Embryonic facial prominence (tissue), 1 donor: ENCODE results near the gene PRKAG2.
A peak's percentile ranks its signal among the peaks of the same experiment; 100 is the strongest.

Experiments
- DNase-seq: peaks from one replicate; pipeline ENCODE4 v3.0.0-alpha.2; 2016; ENCODE audit errors: extremely low spot score

The PRKAG2 gene

DNA sequence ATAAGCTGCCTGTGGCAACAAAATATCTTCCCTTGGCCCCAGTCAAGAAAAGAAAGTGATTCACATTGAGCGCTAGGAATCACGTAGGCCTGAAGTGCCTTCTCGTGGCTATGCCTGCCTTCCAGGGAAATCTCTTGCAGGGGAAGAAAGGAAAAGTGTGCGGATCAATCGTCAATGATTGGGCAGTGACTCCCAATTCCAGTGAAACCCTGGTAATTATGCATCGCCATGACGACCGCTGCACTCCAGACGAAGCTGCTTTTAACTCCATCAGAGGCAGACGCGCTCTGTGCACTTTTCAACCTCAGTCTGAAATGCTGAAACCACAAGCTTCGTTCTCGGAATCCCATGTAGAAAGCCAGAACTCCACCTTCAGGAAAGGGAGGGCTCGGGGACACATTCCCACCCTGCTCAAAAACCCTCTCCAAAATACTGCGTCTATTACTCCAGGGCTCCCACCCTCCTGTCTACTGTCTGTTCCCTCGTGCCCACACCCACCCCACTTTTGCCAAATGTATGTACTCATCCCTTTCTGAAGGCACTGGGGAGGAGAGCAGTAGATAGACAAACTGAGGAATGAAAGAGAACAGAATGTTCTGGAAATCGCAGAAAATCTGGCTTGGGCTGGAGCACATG is 24.2 kb upstream of the PRKAG2 start:
- peak; percentile 66 for DNase-seq

DNA sequence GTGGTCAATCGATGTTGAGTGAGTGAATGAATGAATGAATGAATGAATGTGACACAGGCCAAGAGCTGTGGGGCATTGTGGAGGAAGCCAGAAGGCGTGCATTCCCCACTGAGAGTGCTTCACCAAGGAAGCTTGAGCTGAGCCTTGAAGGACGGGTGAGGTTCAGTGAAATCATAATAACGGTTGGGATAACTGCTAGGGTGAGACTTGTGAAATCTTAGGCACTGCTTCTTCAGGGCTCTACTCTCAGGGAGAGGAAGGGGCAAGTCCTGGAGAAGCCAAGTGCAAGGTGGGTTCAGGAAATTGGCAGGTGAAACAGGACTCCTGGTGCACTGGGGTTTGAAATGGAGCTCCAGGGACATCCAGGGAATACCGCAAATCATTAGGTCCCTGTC is 23.7 kb upstream of the PRKAG2 start:
- DNase-seq: no peak

DNA sequence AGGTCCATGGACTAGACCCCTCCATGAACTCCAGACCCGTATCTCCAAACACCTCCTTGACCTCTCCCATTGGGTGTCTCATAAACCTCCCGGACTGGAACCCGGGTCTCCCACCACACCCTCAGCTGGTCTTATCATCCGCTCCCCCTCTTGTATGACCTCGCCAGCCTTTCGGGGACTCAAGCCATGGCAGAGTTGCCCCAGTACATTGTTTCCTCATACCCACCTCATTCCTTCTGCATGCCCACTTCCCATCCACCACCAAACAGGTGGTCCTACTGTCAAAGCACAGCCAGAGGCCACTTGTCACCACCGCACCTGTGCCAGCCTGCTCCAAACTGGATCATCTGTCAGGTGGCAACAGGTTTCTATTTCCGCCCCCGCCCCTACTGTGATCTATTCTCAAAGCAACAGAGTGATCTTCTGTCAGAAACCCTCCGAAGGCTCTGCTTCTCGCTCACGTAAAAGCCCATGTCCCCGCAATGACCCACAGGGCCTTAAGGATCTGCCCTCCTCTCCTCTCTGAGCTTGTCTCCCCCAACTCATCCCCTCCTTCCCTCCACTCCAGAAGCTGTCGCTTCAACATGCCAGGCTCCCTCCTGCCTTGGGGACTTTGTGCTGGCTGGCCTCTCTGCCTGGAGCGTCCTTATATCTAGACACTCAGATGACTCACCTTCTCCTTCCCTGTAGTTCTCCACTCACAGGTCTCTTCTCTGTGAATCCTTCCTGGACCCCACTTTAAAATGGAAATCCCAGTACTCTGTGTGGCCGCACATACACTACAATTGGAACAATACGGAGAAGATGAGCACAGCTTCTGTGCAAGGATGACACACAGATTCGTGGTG is 22.8 kb upstream of the PRKAG2 start:
- no peak for DNase-seq

DNA sequence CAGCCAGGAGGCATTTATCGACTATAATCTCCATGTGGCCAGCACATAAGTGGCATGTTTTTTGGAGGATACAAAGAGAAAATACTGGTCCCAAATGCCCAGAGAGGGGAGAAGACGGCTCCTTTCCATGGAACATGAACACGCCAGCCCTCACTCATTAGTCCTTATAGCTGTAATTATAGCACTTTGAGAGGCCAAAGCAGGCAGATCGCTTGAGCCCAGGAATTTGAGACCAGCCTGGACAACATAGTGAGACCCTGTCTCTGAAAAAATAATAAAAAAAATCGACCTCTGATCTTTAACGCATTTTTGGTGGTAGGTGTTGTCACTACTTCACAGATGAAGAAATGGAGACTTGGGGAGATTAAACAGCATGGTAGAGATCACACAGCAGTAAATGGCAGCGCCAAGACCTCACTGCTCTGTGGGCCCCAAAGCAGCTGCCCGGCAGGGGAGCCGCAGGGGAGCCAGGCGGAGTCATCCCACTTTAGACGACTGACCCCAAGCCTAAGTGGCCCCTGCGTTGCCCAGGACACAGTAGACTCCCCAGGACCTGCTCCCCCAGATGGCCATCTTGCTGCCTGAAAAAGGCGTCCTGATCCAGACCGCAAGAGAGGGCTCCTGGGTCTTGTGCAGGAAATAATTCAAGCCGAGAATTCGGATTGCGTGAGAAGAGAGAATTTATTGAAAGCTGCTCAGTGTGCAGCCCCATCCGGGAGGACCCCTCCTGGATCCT is 21.2 kb upstream of the PRKAG2 start:
- no peak for DNase-seq

DNA sequence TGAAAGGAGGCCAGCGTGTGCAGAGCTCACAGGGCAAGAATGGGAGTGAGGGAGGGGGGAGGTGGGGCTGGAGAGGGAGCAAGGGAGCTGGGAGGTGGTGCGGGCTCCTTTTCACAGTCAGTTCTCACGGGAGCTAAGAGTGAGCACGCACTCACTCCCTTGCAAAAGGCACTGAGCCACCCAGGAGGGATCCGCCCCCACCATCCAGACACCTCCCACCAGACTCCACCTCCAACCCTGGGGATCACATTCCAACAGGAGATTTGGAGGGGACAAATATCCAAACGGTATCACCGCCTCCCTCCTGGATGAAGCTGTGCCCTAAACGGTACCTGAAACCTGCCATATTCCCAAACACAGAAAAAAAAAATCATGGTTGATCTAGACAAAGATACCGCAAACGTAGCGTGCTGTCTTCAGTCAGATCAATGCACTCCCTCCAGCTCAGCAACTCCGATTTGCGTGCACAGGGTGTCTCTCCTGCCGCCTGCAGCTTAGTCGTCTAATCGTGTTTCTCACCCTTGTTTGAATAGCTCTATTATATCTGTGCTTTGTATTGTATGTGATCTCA is 20.3 kb upstream of the PRKAG2 start:
- DNase-seq: no peak

DNA sequence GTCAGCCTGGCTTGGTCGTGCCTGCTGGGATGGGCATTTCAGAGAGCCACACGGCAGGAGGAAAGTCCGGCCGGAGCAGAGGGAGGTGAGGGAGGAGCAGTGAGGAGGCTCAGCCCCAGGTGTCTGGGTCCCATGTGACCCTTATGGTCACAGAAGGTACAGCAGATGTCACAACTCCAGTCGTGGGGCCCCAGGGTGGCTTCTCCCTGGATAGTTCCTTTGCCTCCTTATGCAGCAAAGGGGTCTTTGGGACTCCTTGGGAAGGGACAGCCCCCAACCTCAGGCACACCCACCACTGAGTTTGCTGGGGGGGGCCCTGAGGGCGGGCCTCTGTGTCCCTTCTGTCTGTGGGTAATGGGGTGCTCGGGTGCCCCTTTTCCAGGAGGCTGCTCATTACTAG is 19.6 kb upstream of the PRKAG2 start:
- DNase-seq: no peak

DNA sequence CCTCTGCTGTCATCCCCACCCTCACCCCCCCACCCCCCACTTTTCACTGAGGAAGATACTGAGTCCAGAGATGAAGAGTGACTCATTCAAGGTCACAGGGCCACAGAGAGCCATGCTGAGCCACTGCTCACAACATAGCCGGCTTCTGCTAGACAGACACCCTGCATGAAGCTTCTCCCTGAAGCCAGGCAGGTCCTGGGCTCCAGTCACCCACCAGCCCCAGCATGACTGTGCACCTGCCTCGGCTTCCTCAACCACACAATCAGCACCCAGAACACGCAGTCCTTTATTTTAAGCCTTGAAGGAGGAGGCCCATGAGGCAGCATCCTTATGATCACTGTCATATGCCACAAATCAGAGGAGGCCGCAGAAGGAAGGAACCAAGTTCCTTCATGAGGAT is 19.2 kb upstream of the PRKAG2 start:
- DNase-seq: no peak

DNA sequence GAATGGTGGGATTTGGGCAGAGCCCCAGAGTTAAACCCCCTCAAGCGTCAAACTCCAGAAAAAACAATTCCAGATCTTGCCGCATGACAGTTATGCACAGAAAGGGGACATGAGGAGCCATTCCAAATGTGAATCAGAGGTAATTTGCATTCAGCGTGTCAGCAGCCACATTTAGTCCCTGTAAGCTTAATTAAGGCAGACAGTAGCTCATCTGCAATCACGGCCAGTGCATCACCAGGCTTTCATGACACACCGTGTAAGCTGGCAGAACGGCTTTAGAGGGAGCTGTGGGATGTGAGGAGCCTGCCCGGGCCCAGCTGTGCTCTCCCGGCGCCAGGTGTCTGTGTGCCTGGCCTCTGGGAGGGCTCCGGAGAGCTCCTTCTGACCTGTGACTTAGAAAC is 18.7 kb upstream of the PRKAG2 start:
- DNase-seq: no peak

DNA sequence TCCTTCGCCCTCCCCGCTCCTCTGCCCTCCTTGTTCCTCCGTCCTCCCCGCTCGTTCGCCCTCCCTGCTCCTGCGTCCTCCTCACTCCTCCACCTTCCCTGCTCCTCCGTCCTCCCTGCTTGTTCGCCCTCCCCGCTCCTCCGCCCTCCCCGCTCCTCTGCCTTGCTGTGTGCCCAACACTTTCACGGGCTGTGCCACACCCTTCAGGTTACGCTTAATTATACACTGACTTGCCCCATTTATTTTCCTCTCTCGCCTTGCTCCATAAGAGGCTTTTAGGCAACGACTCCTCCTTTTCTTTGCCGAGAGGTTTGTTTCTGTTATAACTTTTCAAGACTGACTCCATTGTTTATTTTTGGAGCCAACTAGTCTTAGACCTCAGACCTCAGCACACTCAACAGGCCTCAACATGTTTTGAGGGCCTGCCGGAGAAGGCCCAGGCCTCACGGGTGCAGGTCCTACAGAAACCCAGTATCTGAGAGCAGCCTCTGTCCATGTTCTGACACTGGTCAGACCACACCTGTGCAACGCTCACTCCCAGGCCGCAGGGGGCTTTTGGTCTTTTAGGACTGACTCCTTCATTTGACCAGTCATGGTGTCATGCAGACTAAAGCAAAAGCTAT is 18.2 kb upstream of the PRKAG2 start:
- no peak for DNase-seq

DNA sequence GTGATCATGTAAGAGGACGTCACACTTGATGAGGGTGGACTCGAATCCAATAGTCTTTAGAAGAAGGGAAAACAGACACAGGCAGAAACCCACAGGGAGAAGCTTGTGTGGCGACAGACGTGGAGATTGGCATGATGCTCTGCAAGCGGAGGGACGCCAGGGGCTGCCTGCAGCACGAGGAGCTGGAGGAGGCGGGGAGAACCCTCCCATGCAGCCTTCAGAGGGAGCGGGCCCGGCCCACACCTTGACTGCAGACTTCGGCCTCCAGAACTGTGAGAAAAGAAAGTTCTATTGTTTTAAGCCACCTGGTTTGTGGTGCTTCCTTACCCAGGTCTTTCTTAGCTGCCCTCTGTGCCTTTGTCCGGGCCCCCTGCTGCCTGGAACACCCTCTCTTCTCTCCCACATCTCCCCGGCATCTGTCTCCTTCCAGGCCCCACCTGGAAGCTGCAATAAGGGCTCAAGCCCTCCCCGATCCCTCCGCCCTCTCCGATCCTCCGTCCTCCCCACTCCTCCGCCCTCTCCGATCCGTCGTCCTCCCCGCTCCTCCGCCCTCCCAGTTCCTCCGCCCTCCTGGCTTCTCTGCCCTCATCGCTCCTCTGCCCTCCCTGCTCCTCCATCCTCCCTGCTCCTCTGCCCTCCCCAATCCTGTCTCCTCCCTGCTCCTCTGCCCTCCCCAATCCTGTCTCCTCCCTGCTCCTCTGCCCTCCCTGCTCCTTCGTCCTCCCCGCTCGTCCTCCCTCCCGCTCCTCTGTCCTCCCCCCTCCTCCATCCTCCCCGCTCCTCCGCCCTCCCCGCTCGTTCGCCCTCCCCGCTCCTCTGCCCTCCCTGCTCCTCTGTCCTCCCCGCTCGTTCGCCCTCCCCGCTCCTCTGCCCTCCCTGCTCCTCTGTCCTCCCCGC is 17.4 kb upstream of the PRKAG2 start:
- DNase-seq: no peak

DNA sequence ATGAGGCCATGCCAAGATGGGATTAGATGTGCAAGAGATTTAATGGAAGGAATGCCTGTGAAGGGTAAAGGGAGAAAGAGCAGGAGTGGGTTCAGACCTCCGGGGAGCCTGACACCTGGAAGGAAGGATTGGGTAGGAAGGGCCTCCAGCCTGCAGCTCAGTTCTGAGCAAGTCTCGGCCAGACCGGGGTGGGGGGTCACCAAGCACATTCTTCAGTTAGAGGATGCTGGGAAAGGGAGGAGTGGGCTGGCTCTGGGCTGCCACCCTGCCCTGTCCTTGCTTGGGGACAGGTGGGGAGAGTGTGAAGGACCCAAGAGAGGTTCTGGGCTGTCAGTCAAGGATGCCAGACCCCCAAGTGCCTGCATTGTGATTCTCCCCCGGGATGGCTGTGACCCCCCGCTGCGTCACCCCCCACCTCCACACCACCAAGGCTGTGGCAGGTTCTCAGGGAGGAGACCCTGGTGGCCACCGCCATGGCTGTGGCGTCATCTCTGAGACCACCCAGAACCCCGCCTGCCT is 16.5 kb upstream of the PRKAG2 start:
- DNase-seq: no peak

DNA sequence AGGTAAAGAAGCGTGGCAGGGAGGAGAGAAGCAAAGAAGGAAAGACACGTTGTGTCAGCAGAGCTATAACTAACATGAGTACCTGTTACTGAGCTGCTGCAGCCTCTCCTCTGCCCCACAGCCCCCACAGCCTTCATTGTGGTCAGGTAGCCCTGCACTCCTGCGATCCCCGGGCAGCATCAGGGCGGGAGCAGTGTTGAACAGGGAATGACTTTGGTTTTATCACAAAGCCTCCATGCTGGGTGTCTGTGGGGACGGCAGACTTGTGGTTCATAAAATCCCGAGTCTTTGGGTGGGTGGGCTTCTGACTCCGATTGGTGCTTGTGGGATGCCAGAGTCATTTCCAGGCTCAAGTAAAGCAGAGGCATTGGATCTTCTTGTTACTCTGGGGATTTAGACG is 14.8 kb upstream of the PRKAG2 start:
- DNase-seq: no peak

DNA sequence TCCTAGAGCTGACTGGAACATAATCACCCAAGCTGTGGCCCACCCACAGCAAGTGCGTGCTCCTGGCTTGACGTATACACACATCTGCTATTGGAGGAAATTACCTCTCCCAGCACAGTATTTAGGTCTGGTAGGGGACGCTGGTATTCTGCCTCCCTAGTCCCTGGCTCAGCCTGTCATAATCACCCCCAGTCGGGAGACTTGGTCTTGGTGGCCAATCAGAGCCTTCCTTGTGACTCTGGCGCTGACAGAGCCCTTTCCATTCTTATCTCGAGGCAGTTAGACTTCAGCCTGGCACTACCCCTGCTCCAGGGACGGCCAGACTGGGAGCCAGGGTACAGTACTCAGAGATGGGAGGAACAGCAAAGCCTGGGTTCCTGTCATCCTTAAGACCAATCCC is 14.3 kb upstream of the PRKAG2 start:
- DNase-seq: no peak

DNA sequence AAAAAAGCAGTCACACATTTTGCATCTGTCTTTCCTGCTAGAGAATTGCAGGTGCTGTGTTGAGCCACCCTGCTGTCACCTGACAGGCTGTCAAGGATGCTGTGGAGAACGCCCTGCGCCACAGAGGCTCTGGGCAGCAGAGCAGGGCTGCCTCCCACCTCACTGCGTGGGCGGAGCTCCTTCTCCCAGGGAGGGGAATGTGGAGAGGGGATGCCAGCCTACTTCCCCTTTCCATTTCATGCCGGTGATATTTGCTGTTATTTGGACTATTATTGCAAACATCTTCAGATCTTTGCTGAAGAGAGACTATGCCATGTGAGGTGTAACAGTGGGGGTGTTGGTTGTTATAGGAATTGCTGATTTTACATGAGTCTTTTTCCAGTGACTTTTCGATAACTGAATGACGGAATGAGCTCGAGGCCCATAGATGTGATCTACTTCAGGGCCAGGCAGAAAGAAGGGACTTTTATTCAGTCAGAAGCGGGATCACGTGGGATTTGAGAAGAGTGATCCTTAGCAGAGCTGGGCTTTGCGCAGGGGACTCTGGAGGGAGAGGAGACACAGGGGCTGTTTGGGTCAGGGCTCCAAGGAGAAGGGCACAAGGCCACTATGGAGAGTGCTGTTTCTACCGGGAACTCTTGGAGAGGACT is 13.6 kb upstream of the PRKAG2 start:
- DNase-seq: no peak

DNA sequence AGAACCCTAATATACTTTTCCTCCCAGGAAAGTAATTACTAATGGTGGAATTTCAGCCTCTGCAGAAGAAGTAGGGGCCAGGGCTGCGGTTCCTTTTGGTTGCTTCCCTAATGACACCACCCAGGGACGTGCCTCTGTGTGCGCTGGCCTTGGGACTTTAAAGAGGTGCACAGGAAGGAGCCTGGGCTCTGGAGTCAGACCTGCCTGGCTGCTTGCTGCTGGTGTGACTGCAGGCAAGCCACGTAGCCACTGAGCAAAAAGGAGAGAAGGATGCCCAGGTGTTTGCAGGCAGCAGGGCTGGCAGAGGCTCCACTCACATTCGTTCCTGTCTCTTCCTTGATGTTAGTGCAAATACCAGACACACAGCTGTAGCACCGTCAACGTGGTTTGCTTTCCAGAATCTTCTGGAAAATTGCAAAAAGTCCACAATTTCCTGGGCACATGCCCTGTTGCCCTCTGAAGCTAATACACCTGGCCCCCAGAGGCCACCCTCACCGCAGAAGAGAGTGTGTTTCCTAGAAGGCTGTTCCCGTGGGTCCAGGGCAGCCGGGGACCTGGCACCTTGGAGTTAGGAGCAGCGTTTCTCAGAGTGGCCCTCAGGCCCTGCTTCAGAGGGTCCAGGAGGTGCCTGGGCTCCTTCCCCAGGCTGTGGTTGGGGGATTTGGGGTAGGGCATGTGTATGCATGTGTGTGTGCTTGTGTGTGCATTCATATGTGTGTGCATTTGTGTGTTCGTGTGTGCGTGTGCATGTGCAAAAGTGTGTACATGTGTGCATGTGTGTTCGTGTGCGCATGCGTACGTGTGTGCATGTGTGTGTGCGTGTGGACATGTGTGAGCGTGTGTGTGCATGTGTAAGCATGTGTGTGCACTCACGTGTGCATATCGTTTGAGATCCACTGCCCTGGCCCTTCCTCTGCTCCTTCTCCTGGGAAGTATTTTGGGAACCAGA is 12.8 kb upstream of the PRKAG2 start:
- no peak for DNase-seq

DNA sequence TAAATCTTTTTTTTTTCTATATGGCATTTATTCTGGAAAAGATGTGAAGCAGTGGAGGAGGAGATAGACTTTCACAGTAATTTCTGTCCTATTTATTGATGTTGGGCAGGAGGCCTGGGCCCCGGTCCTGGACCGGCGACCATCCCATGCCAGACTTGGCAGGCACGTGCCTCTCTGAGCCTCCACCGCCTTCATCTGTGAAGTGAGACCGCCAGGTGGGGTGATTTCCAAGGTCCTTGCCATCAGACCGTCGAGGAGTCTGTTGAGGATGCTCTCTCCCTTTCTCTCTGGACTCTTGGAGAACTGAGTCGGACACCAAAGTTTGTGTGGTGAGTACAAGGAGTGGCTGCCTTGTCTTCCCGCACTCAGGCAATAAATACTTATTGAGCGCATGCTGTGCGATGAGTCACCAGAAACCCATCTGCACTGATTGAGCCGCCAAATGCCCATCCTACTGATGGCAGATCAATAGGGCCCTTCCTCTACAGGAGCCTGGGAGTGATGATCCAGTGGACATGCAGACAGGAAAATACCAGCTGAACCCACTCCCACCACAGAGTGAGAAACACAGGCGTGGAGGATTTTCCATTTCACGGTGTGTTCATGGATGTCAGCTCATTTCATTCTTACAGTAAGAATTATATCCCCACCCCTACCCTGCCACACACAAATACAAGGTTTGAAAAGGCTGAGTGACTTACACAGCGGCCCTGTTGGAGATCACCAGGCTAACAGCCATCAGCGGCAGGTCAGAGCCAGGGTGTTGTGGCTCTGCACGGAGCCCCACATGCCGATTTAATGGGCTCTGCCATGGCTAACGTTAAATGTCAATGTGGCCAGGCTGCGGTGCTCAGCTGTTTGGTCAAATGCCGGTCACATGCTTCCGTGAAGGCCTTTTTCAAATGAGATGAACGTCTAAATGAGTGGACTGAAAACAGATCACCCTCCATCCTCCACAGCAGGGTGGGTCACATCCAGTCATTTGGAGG is 11.5 kb upstream of the PRKAG2 start:
- DNase-seq: no peak

DNA sequence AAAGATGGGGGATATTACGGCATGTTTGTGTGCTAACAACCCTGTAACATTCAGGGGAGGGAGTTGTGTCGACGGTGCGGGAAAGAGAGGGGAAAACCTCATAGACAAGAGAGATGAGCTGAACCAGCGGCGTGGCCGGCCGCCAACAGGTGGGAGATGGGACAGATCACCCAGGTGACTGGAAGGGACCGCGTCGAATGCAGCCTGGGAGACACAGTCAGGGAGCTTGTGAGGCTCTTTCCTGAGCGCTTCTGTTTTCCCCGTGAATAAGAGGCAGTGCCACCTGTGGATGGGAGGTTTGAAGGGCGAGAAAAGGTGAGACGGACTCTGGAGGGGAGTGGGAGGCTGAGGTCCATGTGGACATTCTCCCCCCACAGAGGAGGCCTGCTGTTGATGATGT is 9.9 kb upstream of the PRKAG2 start:
- no peak for DNase-seq

DNA sequence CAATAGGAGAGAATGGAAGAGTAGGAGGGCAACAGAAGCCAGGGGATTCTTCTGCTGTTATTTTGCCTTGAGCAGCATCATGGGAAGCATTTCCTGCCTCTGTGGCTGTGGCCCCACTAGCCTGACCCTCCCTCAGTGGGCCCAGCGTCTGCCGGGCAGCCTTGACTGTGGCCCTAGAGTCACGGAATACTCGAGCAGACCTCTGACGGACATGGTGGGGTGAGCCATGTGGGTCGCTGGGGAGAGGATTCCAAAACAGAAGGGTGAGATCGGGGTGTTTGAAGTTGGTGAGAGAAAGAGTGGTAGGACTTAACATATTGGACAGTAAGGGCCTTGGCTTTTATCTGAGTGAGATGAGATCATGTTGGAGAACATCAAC is 8.3 kb upstream of the PRKAG2 start:
- DNase-seq: no peak
